Neural progenitor cell (in vitro differentiated cells): ENCODE measurements around the gene VWA8. TPM values are rescaled to one million over a fixed set of nuclear protein-coding genes. Genes with fewer than 3 reads are reported as not detected.

Source experiments
- DNase-seq: peaks from one replicate; pipeline ENCODE4 v3.0.0-alpha.2; 2016; ENCODE audit warnings: low spot score
- H2AFZ ChIP-seq: fragments of 200-600 bp; sonication (generic); replicated peaks from 2 replicates; pipeline ENCODE4 v1.6.1; 2016; ENCODE audit warnings: antibody characterized with exemption
- H3F3A ChIP-seq: fragments of 200-600 bp; sonication (generic); 2 replicates; pipeline ENCODE4 v1.6.1; 2016; ENCODE audit warnings: antibody characterized with exemption, low read depth
- H3K27ac ChIP-seq: fragments of 200-600 bp; sonication (generic); 2 replicates; pipeline ENCODE4 v1.5.1; 2016; ENCODE audit warnings: mild to moderate bottlenecking
- H3K27me3 ChIP-seq: fragments of 200-600 bp; sonication (generic); 2 replicates; pipeline ENCODE4 v1.6.1; 2016; ENCODE audit warnings: mild to moderate bottlenecking, moderate library complexity
- H3K36me3 ChIP-seq: fragments of 200-600 bp; sonication (generic); 2 replicates; pipeline ENCODE4 v1.5.1; 2016
- H3K4me1 ChIP-seq: fragments of 200-600 bp; sonication (generic); 2 replicates; pipeline ENCODE4 v1.6.1; 2016; ENCODE audit warnings: mixed run types
- H3K4me2 ChIP-seq: fragments of 200-600 bp; sonication (generic); 2 replicates; pipeline ENCODE4 v1.6.1; 2016
- H3K4me3 ChIP-seq: fragments of 200-600 bp; sonication (generic); 2 replicates; pipeline ENCODE4 v1.5.1; 2016
- H3K79me2 ChIP-seq: fragments of 200-600 bp; sonication (generic); 2 replicates; pipeline ENCODE4 v1.6.1; 2016; ENCODE audit warnings: low read depth
- H3K9ac ChIP-seq: fragments of 200-600 bp; sonication (generic); 2 replicates; pipeline ENCODE4 v1.6.1; 2016
- H3K9me3 ChIP-seq: fragments of 200-600 bp; sonication (generic); 2 replicates; pipeline ENCODE4 v1.5.1; 2016; ENCODE audit warnings: low read depth
- H4K20me1 ChIP-seq: fragments of 200-600 bp; sonication (generic); 2 replicates; pipeline ENCODE4 v1.6.1; 2016; ENCODE audit warnings: low read depth
- H3K27ac Mint-ChIP-seq: 3 replicates; pipeline ENCODE4 v1.8.0; 2021; ENCODE audit warnings: mixed read lengths
- H3K27me3 Mint-ChIP-seq: 2 replicates; pipeline ENCODE4 v1.8.0; 2022; ENCODE audit warnings: low read depth, mild to moderate bottlenecking, inconsistent platforms, moderate library complexity, mixed read lengths; ENCODE audit not compliant: insufficient read depth
- H3K36me3 Mint-ChIP-seq: 3 replicates; pipeline ENCODE4 v1.8.0; 2021; ENCODE audit warnings: mixed read lengths
- H3K4me1 Mint-ChIP-seq: 3 replicates; pipeline ENCODE4 v1.8.0; 2021; ENCODE audit warnings: mixed read lengths
- H3K4me3 Mint-ChIP-seq: 3 replicates; pipeline ENCODE4 v1.8.0; 2021; ENCODE audit warnings: mild to moderate bottlenecking, moderate library complexity, mixed read lengths
- H3K9me3 Mint-ChIP-seq: 3 replicates; pipeline ENCODE4 v1.8.0; 2020; ENCODE audit warnings: mixed read lengths
- CTCF ChIP-seq: fragments of 200-600 bp; sonication (generic); IDR thresholded peaks from 2 replicates; pipeline ENCODE4 v1.5.1; 2017; ENCODE audit warnings: antibody characterized with exemption, mild to moderate bottlenecking
- EZH2 ChIP-seq: fragments of 200-600 bp; sonication (generic); IDR thresholded peaks from 2 replicates; pipeline ENCODE4 v1.6.1; 2017; ENCODE audit warnings: antibody characterized with exemption, mild to moderate bottlenecking, moderate library complexity
- EZH2phosphoT487 ChIP-seq: fragments of 200-600 bp; sonication (generic); IDR thresholded peaks from 2 replicates; pipeline ENCODE4 v1.6.1; 2017; ENCODE audit warnings: antibody characterized with exemption
- total RNA-seq: library from RNA; depleted of rRNA; stranded (reverse); fragments of >200 nt; gene quantifications from 2 replicates; pipeline ENCODE4 v1.2.3, GENCODE V29; 2015; ENCODE audit warnings: low replicate concordance

The VWA8 gene
- total RNA-seq, 1 donor from 2014 or later: 12.6 TPM

- Mint-ChIP-seq H3K4me3 (no peak overlapping the region), H3K27ac (no peak overlapping the region), H3K27me3 (no peaks in the 10 kb centered on the region), H3K9me3 (peaks cover 2% of the 10 kb centered on the region), H3K36me3 (peaks cover 16% of the 10 kb centered on the region), H3K4me1 (peaks cover 13% of the 10 kb centered on the region)
- Histone ChIP-seq H3K36me3 (no peaks in the 10 kb centered on the region), H3K9ac (no peak overlapping the region), H3K9me3 (no peaks in the 10 kb centered on the region), H3K27ac (no peak overlapping the region), H3F3A (peaks cover 5% of the 10 kb centered on the region), H2AFZ (no peak overlapping the region), H3K4me1 (peaks cover 12% of the 10 kb centered on the region), H3K4me2 (no peak overlapping the region), H3K4me3 (no peak overlapping the region), H3K79me2 (no peaks in the 10 kb centered on the region), H3K27me3 (no peaks in the 10 kb centered on the region), H4K20me1 (no peaks in the 10 kb centered on the region)
- TF ChIP-seq EZH2phosphoT487: no peak
- no peak for TF ChIP-seq EZH2
- TF ChIP-seq CTCF: no peak
- no peak for DNase-seq
These were observed 371.5 kb downstream of the VWA8 start for GRCh38 chr13:41589434-41589833.

- Histone ChIP-seq H3K9ac (no peak overlapping the region), H3F3A (peaks cover 5% of the 10 kb centered on the region), H4K20me1 (no peaks in the 10 kb centered on the region), H2AFZ (no peak overlapping the region), H3K36me3 (no peaks in the 10 kb centered on the region), H3K4me2 (no peak overlapping the region), H3K27ac (no peak overlapping the region), H3K4me1 (peaks cover 12% of the 10 kb centered on the region), H3K27me3 (no peaks in the 10 kb centered on the region), H3K79me2 (no peaks in the 10 kb centered on the region), H3K9me3 (no peaks in the 10 kb centered on the region), H3K4me3 (no peak overlapping the region)
- Mint-ChIP-seq H3K9me3 (peaks cover 2% of the 10 kb centered on the region), H3K27me3 (no peaks in the 10 kb centered on the region), H3K36me3 (peaks cover 16% of the 10 kb centered on the region), H3K4me1 (peaks cover 13% of the 10 kb centered on the region), H3K27ac (no peak overlapping the region), H3K4me3 (no peak overlapping the region)
- DNase-seq: no peak
- TF ChIP-seq EZH2phosphoT487: no peak
- TF ChIP-seq CTCF: no peak
- TF ChIP-seq EZH2: no peak
These were observed 372.0 kb downstream of the VWA8 start for GRCh38 chr13:41588899-41589298.

GRCh38 chr13:41588448-41588847 lies 372.5 kb downstream of the VWA8 start:
- Histone ChIP-seq H3K4me3 (no peak overlapping the region), H3K4me2 (no peak overlapping the region)
- H3K27ac Mint-ChIP-seq: no peak overlapping the region

More at GRCh38 chr13:41588448-41588847, 372.5 kb downstream of the VWA8 start:
- Histone ChIP-seq H3K79me2 (no peaks in the 10 kb centered on the region), H3K36me3 (no peaks in the 10 kb centered on the region), H3K9me3 (no peaks in the 10 kb centered on the region), H3K27me3 (no peaks in the 10 kb centered on the region), H3K27ac (no peak overlapping the region), H3F3A (peaks cover 5% of the 10 kb centered on the region), H3K4me1 (peaks cover 12% of the 10 kb centered on the region), H2AFZ (no peak overlapping the region), H4K20me1 (no peaks in the 10 kb centered on the region), H3K9ac (no peak overlapping the region)
- no peak overlapping the region for H3K4me3 Mint-ChIP-seq
- peaks cover 13% of the 10 kb centered on the region for H3K4me1 Mint-ChIP-seq
- DNase-seq: no peak
- no peaks in the 10 kb centered on the region for H3K27me3 Mint-ChIP-seq
- H3K9me3 Mint-ChIP-seq: peaks cover 2% of the 10 kb centered on the region
- peaks cover 20% of the 10 kb centered on the region for H3K36me3 Mint-ChIP-seq
- TF ChIP-seq EZH2: no peak
- no peak for TF ChIP-seq EZH2phosphoT487
- TF ChIP-seq CTCF: no peak
